ENCODE data around the gene PLXNA2. TPM values are rescaled to one million over a fixed set of nuclear protein-coding genes. Genes with fewer than 3 reads are reported as not detected.

PLXNA2 gene
- total and polyA plus RNA-seq, 7 experiments from 2014 or later, result 0.70 to 5.4 (median 1.4) TPM; not detected in 2

GRCh38 chr1:208153386-208153785, 90.8 kb downstream of the PLXNA2 start:
- Histone ChIP-seq H3K4me1 (ENCODE audit: control insufficient read depth in 2 of 2, insufficient read depth in 2 of 2, low read length in 2 of 2) (no peaks in the 10 kb centered on the region), H3K9me3 (ENCODE audit: control insufficient read depth in 2 of 3, low read length in 3 of 3) (no peaks in the 10 kb centered on the region), H3K27me3 (ENCODE audit: control insufficient read depth in 2 of 2, insufficient read depth in 2 of 2, low read length in 2 of 2) (no peaks in the 10 kb centered on the region), H3K27ac (ENCODE audit: low read depth, low read length) (no peak overlapping the region), H3K36me3 (ENCODE audit: control insufficient read depth in 2 of 3, insufficient read depth in 3 of 3, low read length in 3 of 3) (no peaks in the 10 kb centered on the region), H3K4me3 (ENCODE audit: low read length) (no peak overlapping the region)
- intact Hi-C loops (cut with micrococcal nuclease), result no loop called here
- peaks cover 0 to 16% (median 6%) of the 10 kb centered on the region in 5 donors for H3K27me3 Mint-ChIP-seq
- no peak for DNase-seq
- H3K9me3 Mint-ChIP-seq, result no peaks in the 10 kb centered on the region
- ChIA-PET CTCF (interaction anchor here (0.7 kb wide), 1 partner anchor 132 kb away, joined by 7 read pairs; no protein-coding TSS in a partner anchor), POLR2A (no interaction called here)
- H3K4me3 Mint-ChIP-seq, result no peak overlapping the region
- H3K27ac Mint-ChIP-seq, result no peak overlapping the region
- ATAC-seq, result no peak
- H3K36me3 Mint-ChIP-seq, result no peaks in the 10 kb centered on the region
- no peaks in the 10 kb centered on the region for H3K4me1 Mint-ChIP-seq

GRCh38 chr1:208151728-208152598, 92.2 kb downstream of the PLXNA2 start:
- no peaks in the 10 kb centered on the region for H3K4me1 Mint-ChIP-seq
- H3K9me3 Mint-ChIP-seq, result no peaks in the 10 kb centered on the region
- no peaks in the 10 kb centered on the region for H3K9me3 ChIP-seq (ENCODE audit: control insufficient read depth in 2 of 3, low read length in 3 of 3)
- H3K4me3 Mint-ChIP-seq, result no peak overlapping the region
- no peaks in the 10 kb centered on the region for H3K27me3 ChIP-seq (ENCODE audit: control insufficient read depth in 2 of 2, insufficient read depth in 2 of 2, low read length in 2 of 2)
- no peak overlapping the region for H3K27ac ChIP-seq (ENCODE audit: low read depth, low read length)
- no peak overlapping the region for H3K4me3 ChIP-seq (ENCODE audit: low read length)
- POLR2A ChIA-PET, result no interaction called here
- H3K36me3 ChIP-seq (ENCODE audit: control insufficient read depth in 2 of 3, insufficient read depth in 3 of 3, low read length in 3 of 3), result no peaks in the 10 kb centered on the region
- no peaks in the 10 kb centered on the region for H3K36me3 Mint-ChIP-seq
- intact Hi-C loops (cut with micrococcal nuclease), result no loop called here
- ATAC-seq, result no peak
- peaks cover 0 to 8% (median 5%) of the 10 kb centered on the region in 5 donors for H3K27me3 Mint-ChIP-seq
- DNase-seq, result no peak
- H3K4me1 ChIP-seq (ENCODE audit: control insufficient read depth in 2 of 2, insufficient read depth in 2 of 2, low read length in 2 of 2), result no peaks in the 10 kb centered on the region
- CTCF ChIA-PET, result interaction anchor here (1.4 kb wide), 1 partner anchor 12 kb away, joined by 5 read pairs; no protein-coding TSS in a partner anchor
- H3K27ac Mint-ChIP-seq, result no peak overlapping the region

GRCh38 chr1:208150833-208151458, 93.2 kb downstream of the PLXNA2 start:
- intact Hi-C loops (cut with micrococcal nuclease), result no loop called here
- H3K4me3 Mint-ChIP-seq, result no peak overlapping the region
- no peaks in the 10 kb centered on the region for H3K4me1 Mint-ChIP-seq
- H3K36me3 Mint-ChIP-seq, result no peaks in the 10 kb centered on the region
- Histone ChIP-seq H3K4me1 (ENCODE audit: control insufficient read depth in 2 of 2, insufficient read depth in 2 of 2, low read length in 2 of 2) (no peaks in the 10 kb centered on the region), H3K4me3 (ENCODE audit: low read length) (no peak overlapping the region), H3K9me3 (ENCODE audit: control insufficient read depth in 2 of 3, low read length in 3 of 3) (no peaks in the 10 kb centered on the region), H3K27me3 (ENCODE audit: control insufficient read depth in 2 of 2, insufficient read depth in 2 of 2, low read length in 2 of 2) (no peaks in the 10 kb centered on the region), H3K36me3 (ENCODE audit: control insufficient read depth in 2 of 3, insufficient read depth in 3 of 3, low read length in 3 of 3) (no peaks in the 10 kb centered on the region), H3K27ac (ENCODE audit: low read depth, low read length) (no peak overlapping the region)
- peaks cover 0 to 8% (median 5%) of the 10 kb centered on the region in 5 donors for H3K27me3 Mint-ChIP-seq
- no peaks in the 10 kb centered on the region for H3K9me3 Mint-ChIP-seq
- DNase-seq, result no peak
- CTCF ChIA-PET, result interaction anchor here (1.4 kb wide), 1 partner anchor 11 kb away, joined by 5 read pairs; no protein-coding TSS in a partner anchor
- no peak for ATAC-seq
- POLR2A ChIA-PET, result no interaction called here
- no peak overlapping the region for H3K27ac Mint-ChIP-seq

- Histone ChIP-seq H3K27ac (ENCODE audit: low read depth, low read length) (no peak overlapping the region), H3K36me3 (ENCODE audit: control insufficient read depth in 2 of 3, insufficient read depth in 3 of 3, low read length in 3 of 3) (no peaks in the 10 kb centered on the region), H3K4me1 (ENCODE audit: control insufficient read depth in 2 of 2, insufficient read depth in 2 of 2, low read length in 2 of 2) (no peaks in the 10 kb centered on the region), H3K9me3 (ENCODE audit: control insufficient read depth in 2 of 3, low read length in 3 of 3) (no peaks in the 10 kb centered on the region), H3K4me3 (ENCODE audit: low read length) (no peak overlapping the region), H3K27me3 (ENCODE audit: control insufficient read depth in 2 of 2, insufficient read depth in 2 of 2, low read length in 2 of 2) (no peaks in the 10 kb centered on the region)
- peaks cover 0 to 6% (median 5%) of the 10 kb centered on the region in 5 donors for H3K27me3 Mint-ChIP-seq
- ATAC-seq (no peak), DNase-seq (no peak)
- H3K9me3 Mint-ChIP-seq, result no peaks in the 10 kb centered on the region
- no peaks in the 10 kb centered on the region for H3K4me1 Mint-ChIP-seq
- H3K27ac Mint-ChIP-seq, result no peak overlapping the region
- CTCF ChIA-PET, result no interaction called here
- no peak overlapping the region for H3K4me3 Mint-ChIP-seq
- intact Hi-C loops (cut with micrococcal nuclease), result no loop called here
- no peaks in the 10 kb centered on the region for H3K36me3 Mint-ChIP-seq
- POLR2A ChIA-PET, result no interaction called here
Measured at GRCh38 chr1:208149776-208150514, 94.2 kb downstream of the PLXNA2 start.

GRCh38 chr1:208149213-208149612, 95.0 kb downstream of the PLXNA2 start:
- ChIA-PET CTCF (no interaction called here), POLR2A (no interaction called here)
- Mint-ChIP-seq H3K27me3 (peaks cover 0 to 2% (median 0%) of the 10 kb centered on the region in 5 donors), H3K9me3 (no peaks in the 10 kb centered on the region), H3K4me1 (no peaks in the 10 kb centered on the region), H3K27ac (no peak overlapping the region), H3K36me3 (no peaks in the 10 kb centered on the region), H3K4me3 (no peak overlapping the region)
- DNase-seq, result no peak
- Histone ChIP-seq H3K27me3 (ENCODE audit: control insufficient read depth in 2 of 2, insufficient read depth in 2 of 2, low read length in 2 of 2) (no peaks in the 10 kb centered on the region), H3K36me3 (ENCODE audit: control insufficient read depth in 2 of 3, insufficient read depth in 3 of 3, low read length in 3 of 3) (no peaks in the 10 kb centered on the region), H3K27ac (ENCODE audit: low read depth, low read length) (no peak overlapping the region), H3K4me3 (ENCODE audit: low read length) (no peak overlapping the region), H3K9me3 (ENCODE audit: control insufficient read depth in 2 of 3, low read length in 3 of 3) (no peaks in the 10 kb centered on the region), H3K4me1 (ENCODE audit: control insufficient read depth in 2 of 2, insufficient read depth in 2 of 2, low read length in 2 of 2) (no peaks in the 10 kb centered on the region)
- intact Hi-C loops (cut with micrococcal nuclease), result no loop called here
- ATAC-seq, result peak; percentile 29

- Histone ChIP-seq H3K9me3 (ENCODE audit: control insufficient read depth in 2 of 3, low read length in 3 of 3) (no peaks in the 10 kb centered on the region), H3K27ac (ENCODE audit: low read depth, low read length) (no peak overlapping the region), H3K36me3 (ENCODE audit: control insufficient read depth in 2 of 3, insufficient read depth in 3 of 3, low read length in 3 of 3) (no peaks in the 10 kb centered on the region), H3K4me3 (ENCODE audit: low read length) (no peak overlapping the region), H3K4me1 (ENCODE audit: control insufficient read depth in 2 of 2, insufficient read depth in 2 of 2, low read length in 2 of 2) (no peaks in the 10 kb centered on the region), H3K27me3 (ENCODE audit: control insufficient read depth in 2 of 2, insufficient read depth in 2 of 2, low read length in 2 of 2) (no peaks in the 10 kb centered on the region)
- H3K27ac Mint-ChIP-seq, result no peak overlapping the region
- DNase-seq (no peak), ATAC-seq (no peak)
- ChIA-PET CTCF (no interaction called here), POLR2A (no interaction called here)
- H3K9me3 Mint-ChIP-seq, result no peaks in the 10 kb centered on the region
- intact Hi-C loops (cut with micrococcal nuclease), result no loop called here
- peaks cover 0 to 2% (median 0%) of the 10 kb centered on the region in 5 donors for H3K27me3 Mint-ChIP-seq
- no peak overlapping the region for H3K4me3 Mint-ChIP-seq
- H3K36me3 Mint-ChIP-seq, result no peaks in the 10 kb centered on the region
- no peaks in the 10 kb centered on the region for H3K4me1 Mint-ChIP-seq
Measured at GRCh38 chr1:208148380-208148779, 95.8 kb downstream of the PLXNA2 start.

Data from naive thymus-derived CD4-positive, alpha-beta T cell (primary cell).